Measurements from ENCODE around the gene RAPGEF2. TPM values are rescaled to one million over a fixed set of nuclear protein-coding genes. Genes with fewer than 3 reads are reported as not detected.

RAPGEF2 gene
- total and polyA plus RNA-seq, 2 donors from 2014 or later = 6.9 to 50.6 TPM

- Histone ChIP-seq H3K9ac (ENCODE audit: low read length in 3 of 3) (no peak overlapping the region), H3K4me1 (ENCODE audit: control insufficient read depth in 2 of 3, insufficient read depth in 2 of 3, low read depth in 1 of 3, low read length in 3 of 3) (peaks cover 0 to 2% (median 0%) of the 10 kb centered on the region in 3 donors)
- FAIRE-seq = no peak
These were observed 129.7 kb downstream of the RAPGEF2 start for GRCh38 chr4:159232465-159233106.

GRCh38 chr4:159235779-159236368 is 133.0 kb downstream of the RAPGEF2 start:
- H3K27ac ChIP-seq (ENCODE audit: low read depth in 2 of 2, low read length in 2 of 2) = no peak overlapping the region
- H3K4me1 ChIP-seq (ENCODE audit: control insufficient read depth in 2 of 3, insufficient read depth in 2 of 3, low read depth in 1 of 3, low read length in 3 of 3) = no peaks in the 10 kb centered on the region
- no peaks in the 10 kb centered on the region for H3K9me3 ChIP-seq (ENCODE audit: control insufficient read depth in 2 of 3, insufficient read depth in 1 of 3, low read length in 3 of 3)
- H3K4me3 ChIP-seq (ENCODE audit: low read length in 3 of 3) = no peak overlapping the region
- FAIRE-seq = no peak
- no peak for TF ChIP-seq CTCF (IDR thresholded peaks at IDR 0.05; ENCODE audit: borderline replicate concordance, extremely low read depth, insufficient read depth)
- no peak for DNase-seq
- intact Hi-C loops (cut with DNase I) = no loop called here
- H3K27me3 ChIP-seq (ENCODE audit: control insufficient read depth, insufficient read depth, low read length) = no peaks in the 10 kb centered on the region
- no peaks in the 10 kb centered on the region for H3K36me3 ChIP-seq (ENCODE audit: control insufficient read depth in 2 of 3, insufficient read depth in 3 of 3, low read length in 3 of 3)
- H3K9ac ChIP-seq (ENCODE audit: low read length in 3 of 3) = no peak overlapping the region

More at GRCh38 chr4:159232465-159233106, 129.7 kb downstream of the RAPGEF2 start:
- Histone ChIP-seq H3K36me3 (ENCODE audit: control insufficient read depth in 2 of 3, insufficient read depth in 3 of 3, low read length in 3 of 3) (no peaks in the 10 kb centered on the region), H3K27ac (ENCODE audit: low read depth in 2 of 2, low read length in 2 of 2) (no peak overlapping the region), H3K4me3 (ENCODE audit: low read length in 3 of 3) (no peak overlapping the region), H3K9me3 (ENCODE audit: control insufficient read depth in 2 of 3, insufficient read depth in 1 of 3, low read length in 3 of 3) (no peaks in the 10 kb centered on the region), H3K27me3 (ENCODE audit: control insufficient read depth, insufficient read depth, low read length) (no peaks in the 10 kb centered on the region)
- intact Hi-C loops (cut with DNase I) = no loop called here
- DNase-seq = no peak
- no peak for TF ChIP-seq CTCF (IDR thresholded peaks at IDR 0.05; ENCODE audit: borderline replicate concordance, extremely low read depth, insufficient read depth)

GRCh38 chr4:159237975-159238374 is 135.1 kb downstream of the RAPGEF2 start:
- no peak overlapping the region for H3K9ac ChIP-seq (ENCODE audit: low read length in 3 of 3)
- no peaks in the 10 kb centered on the region for H3K27me3 ChIP-seq (ENCODE audit: control insufficient read depth, insufficient read depth, low read length)
- intact Hi-C loops (cut with DNase I) = no loop called here
- no peak for DNase-seq
- H3K36me3 ChIP-seq (ENCODE audit: control insufficient read depth in 2 of 3, insufficient read depth in 3 of 3, low read length in 3 of 3) = no peaks in the 10 kb centered on the region
- no peak overlapping the region for H3K4me3 ChIP-seq (ENCODE audit: low read length in 3 of 3)
- no peaks in the 10 kb centered on the region for H3K9me3 ChIP-seq (ENCODE audit: control insufficient read depth in 2 of 3, insufficient read depth in 1 of 3, low read length in 3 of 3)
- no peak overlapping the region for H3K27ac ChIP-seq (ENCODE audit: low read depth in 2 of 2, low read length in 2 of 2)
- FAIRE-seq = no peak
- no peaks in the 10 kb centered on the region for H3K4me1 ChIP-seq (ENCODE audit: control insufficient read depth in 2 of 3, insufficient read depth in 2 of 3, low read depth in 1 of 3, low read length in 3 of 3)
- TF ChIP-seq CTCF (IDR thresholded peaks at IDR 0.05; ENCODE audit: borderline replicate concordance, extremely low read depth, insufficient read depth) = no peak

All from kidney (tissue), 14 donors.